GM20000 (cell line): ENCODE measurements around the gene CORO1C.
A peak's percentile ranks its signal among the peaks of the same experiment; 100 is the strongest.
"Not testable (repeated sequence)": the region's sequence is repeated elsewhere in the genome, so short reads cannot be mapped to it uniquely, and the experiment has no call there.

ENCODE experiments used
- DNase-seq: peaks from one replicate; pipeline ENCODE4 v3.0.0; 2012; ENCODE audit warnings: low spot score
- TF ChIP-seq, protein P1 (sequence below): IDR thresholded peaks from 2 replicates; pipeline ENCODE4 v1.5.1; 2012; ENCODE audit warnings: mild to moderate bottlenecking, control low read depth; ENCODE audit errors: extremely low read depth, missing control alignments

CORO1C gene

DNA sequence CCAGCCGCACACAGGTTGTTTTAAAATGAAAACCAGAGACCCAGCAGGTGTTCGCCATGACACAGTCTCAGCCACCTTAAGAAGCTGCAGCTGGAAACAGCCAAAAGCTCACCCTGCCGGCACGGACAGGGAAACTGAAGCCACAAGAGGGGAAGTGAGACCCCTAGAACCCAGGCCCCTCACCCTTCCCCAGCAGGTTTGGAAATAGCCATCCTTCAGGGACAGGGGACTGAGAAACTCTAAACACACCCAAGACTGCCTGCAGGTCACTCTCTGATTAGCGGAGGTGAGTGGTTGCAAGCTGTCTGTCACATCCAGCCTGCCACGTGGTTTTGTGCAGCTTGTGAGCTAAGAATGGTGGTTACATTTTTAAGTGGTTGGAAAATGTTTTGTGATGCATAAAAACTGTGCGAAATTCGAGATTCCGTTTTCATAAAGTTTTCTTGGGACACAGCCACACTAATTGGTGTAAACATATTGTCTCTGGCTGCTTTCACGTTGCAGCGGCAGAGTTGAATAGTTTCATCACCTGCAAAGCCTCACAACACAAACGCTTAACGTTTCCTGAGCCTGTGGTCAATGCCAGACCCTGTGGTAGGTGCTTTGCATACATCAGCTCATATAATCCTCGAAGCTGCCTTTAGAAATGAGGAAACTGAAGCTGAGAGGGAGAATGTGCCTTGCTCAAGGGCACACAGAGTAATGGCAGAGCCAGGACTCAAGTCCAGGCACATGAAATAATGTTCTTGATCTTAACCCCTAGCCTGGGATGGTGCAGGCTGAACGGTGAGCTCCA lies 95.9 kb downstream of the CORO1C start:
- peak; percentile 66 for DNase-seq
- TF ChIP-seq, protein P1, sequence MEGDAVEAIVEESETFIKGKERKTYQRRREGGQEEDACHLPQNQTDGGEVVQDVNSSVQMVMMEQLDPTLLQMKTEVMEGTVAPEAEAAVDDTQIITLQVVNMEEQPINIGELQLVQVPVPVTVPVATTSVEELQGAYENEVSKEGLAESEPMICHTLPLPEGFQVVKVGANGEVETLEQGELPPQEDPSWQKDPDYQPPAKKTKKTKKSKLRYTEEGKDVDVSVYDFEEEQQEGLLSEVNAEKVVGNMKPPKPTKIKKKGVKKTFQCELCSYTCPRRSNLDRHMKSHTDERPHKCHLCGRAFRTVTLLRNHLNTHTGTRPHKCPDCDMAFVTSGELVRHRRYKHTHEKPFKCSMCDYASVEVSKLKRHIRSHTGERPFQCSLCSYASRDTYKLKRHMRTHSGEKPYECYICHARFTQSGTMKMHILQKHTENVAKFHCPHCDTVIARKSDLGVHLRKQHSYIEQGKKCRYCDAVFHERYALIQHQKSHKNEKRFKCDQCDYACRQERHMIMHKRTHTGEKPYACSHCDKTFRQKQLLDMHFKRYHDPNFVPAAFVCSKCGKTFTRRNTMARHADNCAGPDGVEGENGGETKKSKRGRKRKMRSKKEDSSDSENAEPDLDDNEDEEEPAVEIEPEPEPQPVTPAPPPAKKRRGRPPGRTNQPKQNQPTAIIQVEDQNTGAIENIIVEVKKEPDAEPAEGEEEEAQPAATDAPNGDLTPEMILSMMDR, result no peak

DNA sequence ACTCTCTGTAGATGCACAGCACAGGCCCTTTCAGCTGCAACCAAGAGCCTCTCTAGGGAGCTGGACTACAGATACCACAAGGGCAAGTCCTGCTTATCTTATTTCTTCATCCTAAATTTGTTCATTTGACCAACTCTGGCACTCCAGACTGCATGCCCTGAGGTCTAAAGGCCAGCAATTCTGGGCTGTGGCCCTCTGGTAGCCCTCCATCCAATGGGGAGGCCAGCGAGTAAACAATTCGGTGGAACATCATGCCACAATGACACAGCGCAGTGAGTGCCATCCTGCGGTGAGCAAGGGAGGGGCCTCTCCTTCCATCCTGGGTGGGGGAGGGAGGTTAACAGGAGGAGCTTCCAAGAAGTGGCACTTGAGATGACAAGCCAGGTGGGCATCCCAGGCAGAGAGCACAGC lies 97.0 kb downstream of the CORO1C start:
- TF ChIP-seq, protein P1, result no peak
- DNase-seq, result no peak

DNA sequence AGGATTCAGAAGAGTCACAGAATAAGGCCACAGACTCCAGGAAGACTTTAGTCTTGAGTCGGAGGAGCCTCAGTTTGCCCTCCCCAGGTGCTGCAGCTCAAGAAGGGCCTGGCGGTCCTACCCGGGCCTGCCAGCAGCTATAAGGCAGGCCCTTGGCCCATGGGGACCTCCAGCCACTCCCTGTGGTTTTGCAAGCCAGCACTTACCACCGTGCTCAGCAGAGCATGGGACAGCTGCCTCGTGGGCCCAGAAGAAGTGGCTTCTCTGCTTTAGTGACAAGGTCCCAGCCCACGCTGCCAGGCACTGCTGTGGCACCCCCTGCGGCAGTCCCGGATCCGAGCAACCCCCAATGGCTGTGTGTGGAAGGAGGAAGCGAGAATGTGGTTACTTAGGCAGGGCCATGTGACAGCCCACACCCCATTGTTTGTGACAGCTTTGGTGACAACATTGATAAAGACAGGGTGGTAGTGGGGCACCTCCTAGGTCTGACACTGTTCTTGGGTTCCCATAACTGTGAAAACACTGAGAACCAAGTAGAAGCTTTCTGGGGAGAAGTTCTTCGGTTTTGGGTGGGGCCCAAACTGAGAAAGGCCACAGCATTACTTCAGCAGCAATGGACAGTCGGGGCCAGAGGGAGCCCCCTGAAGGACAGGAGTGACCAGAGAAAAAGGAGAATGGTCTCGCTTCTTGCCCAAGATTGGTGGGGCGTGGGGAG lies 97.6 kb downstream of the CORO1C start, which contains the start of gene SELPLG:
Gene SELPLG, minus strand, starts transcription at position 361 of the 715 bp plus-strand sequence. CDS start 9,587 bp downstream, outside the sequence.
- peak; percentile 79 for DNase-seq
- TF ChIP-seq, protein P1, result peak; percentile 9

DNA sequence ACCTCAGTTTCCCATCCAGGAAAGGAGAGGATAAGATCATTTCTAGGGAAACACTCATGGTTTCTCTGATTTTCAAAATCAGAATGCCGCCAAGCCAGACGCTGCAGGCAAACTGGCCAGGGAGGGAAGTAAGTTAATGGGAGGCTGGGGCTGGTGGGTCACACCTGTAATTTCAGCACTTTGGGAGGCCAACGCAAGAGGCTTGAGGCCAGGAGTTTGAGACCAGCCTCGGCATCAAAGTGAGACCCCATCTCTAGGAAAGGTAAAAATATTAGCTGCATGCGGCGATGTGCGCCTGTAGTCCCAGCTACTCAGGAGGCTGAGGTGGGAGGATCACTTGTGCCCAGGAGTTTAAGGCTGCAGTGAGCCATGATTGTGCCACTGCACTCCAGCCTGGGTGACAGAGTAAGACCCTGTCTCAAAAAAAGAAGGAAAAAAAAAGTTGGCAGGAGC lies 98.2 kb downstream of the CORO1C start:
- TF ChIP-seq, protein P1, result no peak
- DNase-seq, result no peak

DNA sequence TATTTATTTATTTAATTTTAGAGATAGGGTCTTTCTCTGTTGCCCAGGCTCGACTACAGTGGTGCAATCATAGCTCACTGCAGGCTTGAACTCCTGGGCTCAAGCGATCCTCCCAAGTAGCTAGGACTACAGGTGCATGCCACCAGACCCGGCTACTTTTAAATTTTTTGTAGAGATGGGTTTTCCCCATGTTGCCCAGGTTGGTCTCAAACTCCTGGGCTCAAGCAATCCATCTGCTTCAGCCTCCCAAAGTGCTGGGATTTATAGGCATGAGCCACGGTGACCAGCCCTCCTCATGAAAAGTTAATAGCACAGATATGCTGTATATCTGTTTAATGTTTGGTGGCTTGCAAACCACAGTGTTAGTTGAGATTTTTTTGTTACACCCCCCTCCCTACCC lies 100.1 kb downstream of the CORO1C start:
- DNase-seq, result not testable (repeated sequence)

DNA sequence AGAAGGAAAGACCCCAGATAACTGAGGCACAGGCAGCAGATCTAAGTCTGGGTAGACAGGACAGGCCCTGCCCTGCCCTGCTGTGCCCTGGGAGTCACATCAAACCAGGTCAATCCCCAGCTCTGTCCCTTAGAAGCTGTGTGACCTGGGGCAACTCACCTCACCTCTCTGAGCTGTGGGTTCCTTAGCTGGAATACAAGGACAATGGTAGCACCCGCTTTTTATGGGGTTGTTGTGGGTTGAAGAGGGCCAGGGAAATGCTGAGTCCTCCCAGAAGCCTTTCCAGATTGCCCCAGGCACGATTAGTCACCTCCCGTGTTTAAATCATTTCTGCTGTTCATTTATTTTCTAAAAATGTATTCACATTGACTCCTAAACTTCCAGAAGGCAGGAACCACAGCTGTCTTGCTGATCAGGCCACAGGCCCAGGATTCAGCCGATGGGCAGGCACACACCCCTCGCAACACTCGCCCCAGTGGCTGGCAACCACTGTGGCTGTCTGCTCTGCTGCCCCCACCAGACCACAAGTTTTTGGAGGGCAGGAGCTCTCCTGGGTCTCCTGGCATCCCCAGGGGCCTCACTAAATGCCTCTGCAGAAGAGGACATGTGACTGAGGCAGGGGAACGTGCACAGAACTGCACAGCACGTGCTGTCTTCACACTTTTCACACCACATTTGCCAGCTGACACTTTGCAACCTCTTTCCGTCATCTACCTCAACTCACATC lies 100.7 kb downstream of the CORO1C start:
- TF ChIP-seq, protein P1, result no peak
- no peak for DNase-seq

DNA sequence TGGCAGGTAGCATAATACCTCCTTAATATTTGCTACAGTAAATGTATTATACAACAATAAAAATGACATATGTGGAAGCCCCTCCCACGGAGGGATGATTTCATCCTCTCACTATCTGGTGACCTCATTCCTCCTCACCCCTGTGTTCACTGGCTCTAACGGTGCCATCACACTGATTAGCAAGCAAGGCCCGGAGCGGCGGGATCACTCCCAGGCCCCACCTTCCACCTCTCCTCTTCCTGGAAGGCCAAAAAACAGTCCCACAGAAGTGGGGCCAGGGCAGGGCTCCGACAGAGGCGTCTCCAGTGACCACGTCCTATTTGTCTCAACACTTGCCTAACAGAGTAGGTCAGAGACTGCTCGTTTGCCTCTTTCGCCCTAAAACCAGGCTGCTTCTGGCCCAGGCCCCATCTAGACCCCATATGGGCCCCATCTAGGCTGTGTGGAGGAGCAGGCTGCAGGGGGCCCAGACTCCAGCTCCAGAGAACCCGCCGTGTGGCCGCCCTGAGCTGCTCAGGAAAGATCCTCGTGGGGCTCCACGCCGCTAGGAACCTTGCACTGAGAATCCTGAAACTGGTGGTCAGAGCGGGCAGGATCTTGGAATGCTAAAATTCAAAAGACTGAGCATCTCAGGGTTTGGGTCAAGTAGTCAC lies 101.4 kb downstream of the CORO1C start:
- TF ChIP-seq, protein P1, result no peak
- DNase-seq, result no peak
